Measurements from ENCODE around the gene CFAP61. TPM values are rescaled to one million over a fixed set of nuclear protein-coding genes. Genes with fewer than 3 reads are reported as not detected.

Gene CFAP61
- total RNA-seq, 1 experiment from 2014 or later: 0.28 TPM

GRCh38 chr20:20160520-20160919, 108.2 kb downstream of the CFAP61 start:
- Histone ChIP-seq H3K4me3 (ENCODE audit: low read depth in 2 of 2, low read length in 2 of 2) (no peak overlapping the region), H3K27me3 (ENCODE audit: control insufficient read depth, insufficient read depth, low read length) (no peaks in the 10 kb centered on the region), H3K4me1 (ENCODE audit: control insufficient read depth, insufficient read depth, low read length) (no peaks in the 10 kb centered on the region), H3K36me3 (ENCODE audit: control insufficient read depth, insufficient read depth, low read length) (no peaks in the 10 kb centered on the region), H3K27ac (ENCODE audit: low read length) (no peak overlapping the region), H3K9me3 (ENCODE audit: control insufficient read depth, insufficient read depth, low read depth, low read length) (no peaks in the 10 kb centered on the region)
- ChIA-PET CTCF (no interaction called here), POLR2A (no interaction called here)
- ATAC-seq (no peak), DNase-seq (ENCODE audit: low read depth, low spot score) (no peak)
- no peak for TF ChIP-seq TCF7L2 (IDR thresholded peaks at IDR 0.05; ENCODE audit: low read depth, low read length)
- TF ChIP-seq SIN3A (IDR thresholded peaks at IDR 0.05; ENCODE audit: borderline replicate concordance, insufficient read depth, low read depth, low read length): no peak
- TF ChIP-seq POLR2AphosphoS5 (IDR thresholded peaks at IDR 0.05; ENCODE audit: low read depth, low read length): no peak
- no peak for TF ChIP-seq REST (IDR thresholded peaks at IDR 0.05; ENCODE audit: insufficient read depth in 1 of 2, low read depth in 2 of 2, low read length in 1 of 2)
- no peak for TF ChIP-seq CTCF (IDR thresholded peaks at IDR 0.05)
- intact Hi-C loops (cut with micrococcal nuclease; ENCODE audit: unreplicated experiment): no loop called here
- no TSS peak for BruUV-seq (replicated peaks)
- in situ Hi-C loops (cut with HindIII; ENCODE audit: low pct_unique_long_range_greater_than_20kb, low sequenced_read_pairs): no loop called here

GRCh38 chr20:20161611-20162010, 109.3 kb downstream of the CFAP61 start:
- BruUV-seq (replicated peaks): no TSS peak
- Histone ChIP-seq H3K4me1 (ENCODE audit: control insufficient read depth, insufficient read depth, low read length) (no peaks in the 10 kb centered on the region), H3K4me3 (ENCODE audit: low read depth in 2 of 2, low read length in 2 of 2) (no peak overlapping the region), H3K27me3 (ENCODE audit: control insufficient read depth, insufficient read depth, low read length) (no peaks in the 10 kb centered on the region), H3K36me3 (ENCODE audit: control insufficient read depth, insufficient read depth, low read length) (no peaks in the 10 kb centered on the region), H3K9me3 (ENCODE audit: control insufficient read depth, insufficient read depth, low read depth, low read length) (no peaks in the 10 kb centered on the region), H3K27ac (ENCODE audit: low read length) (no peak overlapping the region)
- in situ Hi-C loops (cut with HindIII; ENCODE audit: low pct_unique_long_range_greater_than_20kb, low sequenced_read_pairs): no loop called here
- intact Hi-C loops (cut with micrococcal nuclease; ENCODE audit: unreplicated experiment): no loop called here
- ChIA-PET POLR2A (no interaction called here), CTCF (no interaction called here)
- DNase-seq (ENCODE audit: low read depth, low spot score) (no peak), ATAC-seq (no peak)
- TF ChIP-seq POLR2AphosphoS5 (IDR thresholded peaks at IDR 0.05; ENCODE audit: low read depth, low read length) (no peak), REST (IDR thresholded peaks at IDR 0.05; ENCODE audit: insufficient read depth in 1 of 2, low read depth in 2 of 2, low read length in 1 of 2) (no peak), TCF7L2 (IDR thresholded peaks at IDR 0.05; ENCODE audit: low read depth, low read length) (no peak), SIN3A (IDR thresholded peaks at IDR 0.05; ENCODE audit: borderline replicate concordance, insufficient read depth, low read depth, low read length) (no peak), CTCF (IDR thresholded peaks at IDR 0.05) (no peak)
